GM21515 (cell line): ENCODE results near the gene PLEKHG4.

Experiments
- ATAC-seq: cut with Tn5 transposase; IDR thresholded peaks from one replicate; pipeline ENCODE4 v1.9.1; 2021; ENCODE audit not compliant: unreplicated experiment

Gene PLEKHG4

GRCh38 chr16:67279296-67280089 is at the start of gene PLEKHG4:
PLEKHG4 (plus strand) TSS chr16:67279532; CDS start chr16:67280045, 513 bp downstream.
- ATAC-seq = peak; percentile 69

- no peak for ATAC-seq
Observed at GRCh38 chr16:67229906-67230808, 49.2 kb upstream of the PLEKHG4 start.

- ATAC-seq = no peak
Observed at GRCh38 chr16:67230809-67231660, 48.3 kb upstream of the PLEKHG4 start.

GRCh38 chr16:67233596-67233995 is 45.7 kb upstream of the PLEKHG4 start:
- no peak for ATAC-seq

- ATAC-seq = no peak
Observed at GRCh38 chr16:67234180-67234597, 45.1 kb upstream of the PLEKHG4 start.

- ATAC-seq = no peak
Observed at GRCh38 chr16:67235816-67236562, 43.3 kb upstream of the PLEKHG4 start.

- ATAC-seq = no peak
Observed at GRCh38 chr16:67236563-67237395, 42.6 kb upstream of the PLEKHG4 start.

GRCh38 chr16:67237396-67238277 is 41.7 kb upstream of the PLEKHG4 start:
- ATAC-seq = no peak

GRCh38 chr16:67238278-67238575 is 41.1 kb upstream of the PLEKHG4 start:
- no peak for ATAC-seq

GRCh38 chr16:67238806-67239470 is 40.4 kb upstream of the PLEKHG4 start:
- ATAC-seq = no peak

- no peak for ATAC-seq
Observed at GRCh38 chr16:67240506-67240905, 38.8 kb upstream of the PLEKHG4 start.

- ATAC-seq = no peak
Observed at GRCh38 chr16:67241008-67241900, 38.1 kb upstream of the PLEKHG4 start.

- ATAC-seq = no peak
Observed at GRCh38 chr16:67242138-67242730, 37.1 kb upstream of the PLEKHG4 start.

GRCh38 chr16:67243481-67243880 is 35.9 kb upstream of the PLEKHG4 start:
- no peak for ATAC-seq

- peak; percentile 44 for ATAC-seq
Observed at GRCh38 chr16:67244387-67245185, 34.7 kb upstream of the PLEKHG4 start.

GRCh38 chr16:67245186-67245585 is 34.1 kb upstream of the PLEKHG4 start:
- ATAC-seq = no peak
